Esophagus mucosa (tissue), 1 donor: ENCODE measurements around the gene UBR2. TPM values are rescaled to one million over a fixed set of nuclear protein-coding genes. Genes with fewer than 3 reads are reported as not detected.
"Not testable (repeated sequence)": the region's sequence is repeated elsewhere in the genome, so short reads cannot be mapped to it uniquely, and the experiment has no call there.

Experiments
- ATAC-seq: fragments of 200-7000 bp; cut with Tn5 transposase; one replicate; pipeline ENCODE4 v1.9.1; 2020
- total RNA-seq: library from RNA; stranded (reverse); gene quantifications from one replicate; pipeline ENCODE4 v1.2.4, GENCODE V29; 2023
- donor health status: DM: yes; HTN: yes; CAD: no.

Gene UBR2
- total RNA-seq, 1 donor from 2014 or later: 15.0 TPM

- peak; percentile 59 for ATAC-seq
These were observed 8.1 kb upstream of the UBR2 start for GRCh38 chr6:42555477-42556457.

GRCh38 chr6:42556462-42556861, 7.4 kb upstream of the UBR2 start:
- no peak for ATAC-seq

- ATAC-seq: not testable (repeated sequence)
These were observed 4.6 kb upstream of the UBR2 start for GRCh38 chr6:42559276-42559675.

- no peak for ATAC-seq
These were observed 1.8 kb upstream of the UBR2 start for GRCh38 chr6:42561986-42562385.

GRCh38 chr6:42562788-42563405, 932 bp upstream of the UBR2 start:
- no peak for ATAC-seq

- no peak for ATAC-seq
These were observed 637 bp downstream of the UBR2 start for GRCh38 chr6:42564506-42564825.

- ATAC-seq: no peak
These were observed 2.2 kb downstream of the UBR2 start for GRCh38 chr6:42565823-42566613.

GRCh38 chr6:42566614-42567208, 2.9 kb downstream of the UBR2 start:
- ATAC-seq: no peak

GRCh38 chr6:42567237-42567636, 3.4 kb downstream of the UBR2 start:
- ATAC-seq: not testable (repeated sequence)

- peak; percentile 55 for ATAC-seq
These were observed 5.5 kb downstream of the UBR2 start for GRCh38 chr6:42569102-42570028.

- no peak for ATAC-seq
These were observed 7.9 kb downstream of the UBR2 start for GRCh38 chr6:42571611-42572342.

- peak; percentile 50 for ATAC-seq
These were observed 8.7 kb downstream of the UBR2 start for GRCh38 chr6:42572523-42572922.

- not testable (repeated sequence) for ATAC-seq
These were observed 12.7 kb downstream of the UBR2 start for GRCh38 chr6:42576538-42576937.

GRCh38 chr6:42598300-42598699, 34.5 kb downstream of the UBR2 start:
- ATAC-seq: no peak

GRCh38 chr6:42599558-42599957, 35.7 kb downstream of the UBR2 start:
- no peak for ATAC-seq

GRCh38 chr6:42604150-42604549, 40.3 kb downstream of the UBR2 start:
- no peak for ATAC-seq

GRCh38 chr6:42604699-42605098, 40.9 kb downstream of the UBR2 start:
- ATAC-seq: not testable (repeated sequence)

- ATAC-seq: no peak
These were observed 46.6 kb downstream of the UBR2 start for GRCh38 chr6:42610416-42610815.

GRCh38 chr6:42615518-42615917, 51.7 kb downstream of the UBR2 start:
- ATAC-seq: no peak

- ATAC-seq: no peak
These were observed 52.9 kb downstream of the UBR2 start for GRCh38 chr6:42616716-42617115.

GRCh38 chr6:42618105-42618504, 54.3 kb downstream of the UBR2 start:
- no peak for ATAC-seq
